HG03432 (cell line): ENCODE data around the gene ZNF575.
"Not testable (repeated sequence)": the region's sequence is repeated elsewhere in the genome, so short reads cannot be mapped to it uniquely, and the experiment has no call there.

Experiments
- ATAC-seq: cut with Tn5 transposase; IDR thresholded peaks from one replicate; pipeline ENCODE4 v1.9.1; 2021; ENCODE audit warnings: mild to moderate bottlenecking, moderate library complexity; ENCODE audit not compliant: unreplicated experiment

ZNF575 gene

DNA sequence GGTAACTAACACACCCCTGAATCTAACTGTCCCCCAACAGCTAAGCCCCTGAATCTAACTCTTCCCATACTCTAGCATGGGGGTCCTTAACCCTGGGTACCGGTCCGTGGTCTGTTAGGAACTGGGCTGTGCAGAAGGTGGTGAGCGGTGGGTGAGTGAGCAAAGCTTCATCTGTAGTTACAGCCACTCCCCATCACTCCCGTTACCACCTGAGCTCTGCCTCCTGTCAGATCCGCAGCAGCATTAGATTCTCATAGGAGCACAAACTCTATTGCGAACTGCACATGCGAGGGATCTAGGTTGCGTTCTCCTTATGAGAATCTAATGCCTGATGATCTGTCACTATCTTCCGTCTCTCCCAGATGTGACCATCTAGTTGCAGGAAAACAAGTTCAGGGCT, 22.3 kb upstream of the ZNF575 start:
- ATAC-seq = no peak

DNA sequence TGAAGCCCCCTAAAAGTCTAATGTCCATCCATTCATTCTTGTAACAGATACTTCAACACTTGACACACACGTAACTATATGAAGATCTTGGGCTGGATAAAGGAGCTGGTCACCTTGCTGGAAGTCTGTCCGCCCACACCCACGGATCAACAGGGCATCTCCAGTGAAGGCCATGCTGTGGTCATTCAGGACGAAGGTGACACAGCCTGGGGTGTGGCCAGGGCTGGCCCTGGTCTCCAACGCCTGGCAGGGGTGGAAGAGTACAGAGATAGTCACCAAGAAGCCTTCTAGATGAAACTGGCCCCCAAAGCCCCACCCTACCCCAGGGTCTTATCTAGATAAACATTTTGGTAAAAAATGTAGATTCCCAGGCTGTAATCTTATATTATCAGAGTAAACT, 21.7 kb upstream of the ZNF575 start:
- ATAC-seq = no peak

DNA sequence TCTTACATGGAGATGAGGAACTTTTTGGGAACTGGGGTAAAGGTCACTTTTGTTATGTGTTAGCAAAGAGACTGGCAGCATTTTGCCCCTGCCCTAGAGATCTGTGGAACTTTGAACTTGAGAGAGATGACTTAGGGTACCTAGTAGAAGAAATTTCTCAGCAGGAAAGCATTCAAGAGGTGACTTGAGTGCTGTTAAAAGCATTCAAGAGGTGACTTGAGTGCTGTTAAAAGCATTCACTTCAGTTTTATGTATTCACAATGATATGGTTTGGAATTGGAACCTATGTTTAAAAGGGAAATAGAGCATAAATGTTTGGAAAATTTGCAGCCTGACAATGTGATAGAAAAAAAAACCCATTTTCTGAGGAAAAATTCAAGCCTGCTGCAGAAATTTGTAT, 20.6 kb upstream of the ZNF575 start:
- not testable (repeated sequence) for ATAC-seq

DNA sequence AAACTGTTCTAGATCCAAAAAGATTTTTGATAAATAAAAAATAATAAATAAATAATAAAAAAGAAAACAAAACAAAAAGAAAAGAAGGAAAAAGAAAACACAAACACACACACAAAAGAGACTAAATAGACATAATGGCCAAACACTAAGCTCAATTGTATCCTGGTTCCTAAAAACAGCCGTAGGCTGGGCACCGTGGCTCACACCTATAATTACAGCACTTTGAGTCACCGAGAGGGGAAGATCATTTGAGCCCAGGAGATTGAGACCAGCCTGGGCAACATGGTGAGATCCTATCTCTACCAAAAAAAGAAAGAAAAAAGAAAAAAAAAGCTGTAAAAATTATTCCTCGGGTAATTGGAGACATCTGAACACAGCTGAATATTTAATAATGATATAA, 14.9 kb upstream of the ZNF575 start:
- no peak for ATAC-seq

DNA sequence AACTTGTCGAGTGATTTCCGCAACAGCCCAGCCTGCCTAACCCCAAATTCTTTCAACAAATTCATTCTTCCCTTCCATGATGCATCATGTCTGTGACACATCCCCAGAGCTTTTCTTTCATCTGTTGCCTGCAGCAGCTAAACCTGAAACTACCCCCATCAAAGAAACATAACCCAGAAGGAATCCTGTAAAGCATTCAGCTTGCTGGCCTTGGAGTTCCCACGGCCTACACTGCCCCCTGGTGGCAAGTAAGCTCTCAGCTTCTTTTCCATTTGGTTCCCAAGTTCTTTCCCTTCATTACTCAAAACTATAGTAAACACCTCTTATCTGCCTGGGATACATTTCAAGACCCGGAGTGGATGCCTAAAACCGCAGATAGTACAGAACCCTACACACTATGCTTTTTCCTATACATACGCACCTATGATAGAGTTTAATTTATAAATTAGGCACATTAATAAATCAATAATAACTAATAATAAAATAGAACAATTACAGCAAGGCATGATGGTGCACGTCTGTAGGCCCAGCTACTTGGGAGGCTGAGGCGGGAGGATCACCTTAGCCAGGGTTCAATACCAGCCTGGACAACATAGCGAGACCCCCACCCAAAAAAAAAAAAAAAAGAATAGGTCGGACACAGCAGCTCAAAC, 13.4 kb upstream of the ZNF575 start:
- ATAC-seq = no peak

GRCh38 chr19:43522929-43523328, 10.1 kb upstream of the ZNF575 start:
- no peak for ATAC-seq

DNA sequence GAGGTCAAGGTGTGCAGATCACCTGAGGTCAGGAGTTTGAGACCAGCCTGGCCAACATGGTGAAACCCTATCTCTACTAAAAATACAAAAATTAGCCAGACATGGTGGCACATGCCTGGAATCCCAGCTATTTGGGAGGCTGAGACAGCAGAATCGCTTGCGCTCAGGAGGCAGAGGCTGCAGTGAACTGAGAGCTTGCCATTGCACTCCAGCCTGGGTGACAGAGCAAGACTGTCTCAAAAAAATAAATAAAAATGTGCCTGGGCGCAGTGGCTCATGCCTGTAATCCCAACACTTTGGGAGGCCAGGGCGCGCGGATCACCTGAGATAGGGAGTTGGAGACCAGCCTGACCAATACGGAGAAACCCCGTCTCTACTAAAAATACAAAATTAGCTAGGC, 9.3 kb upstream of the ZNF575 start:
- not testable (repeated sequence) for ATAC-seq

GRCh38 chr19:43524922-43525835, 7.8 kb upstream of the ZNF575 start:
- peak; percentile 33 for ATAC-seq

GRCh38 chr19:43525836-43526771, 6.9 kb upstream of the ZNF575 start:
- ATAC-seq = no peak

DNA sequence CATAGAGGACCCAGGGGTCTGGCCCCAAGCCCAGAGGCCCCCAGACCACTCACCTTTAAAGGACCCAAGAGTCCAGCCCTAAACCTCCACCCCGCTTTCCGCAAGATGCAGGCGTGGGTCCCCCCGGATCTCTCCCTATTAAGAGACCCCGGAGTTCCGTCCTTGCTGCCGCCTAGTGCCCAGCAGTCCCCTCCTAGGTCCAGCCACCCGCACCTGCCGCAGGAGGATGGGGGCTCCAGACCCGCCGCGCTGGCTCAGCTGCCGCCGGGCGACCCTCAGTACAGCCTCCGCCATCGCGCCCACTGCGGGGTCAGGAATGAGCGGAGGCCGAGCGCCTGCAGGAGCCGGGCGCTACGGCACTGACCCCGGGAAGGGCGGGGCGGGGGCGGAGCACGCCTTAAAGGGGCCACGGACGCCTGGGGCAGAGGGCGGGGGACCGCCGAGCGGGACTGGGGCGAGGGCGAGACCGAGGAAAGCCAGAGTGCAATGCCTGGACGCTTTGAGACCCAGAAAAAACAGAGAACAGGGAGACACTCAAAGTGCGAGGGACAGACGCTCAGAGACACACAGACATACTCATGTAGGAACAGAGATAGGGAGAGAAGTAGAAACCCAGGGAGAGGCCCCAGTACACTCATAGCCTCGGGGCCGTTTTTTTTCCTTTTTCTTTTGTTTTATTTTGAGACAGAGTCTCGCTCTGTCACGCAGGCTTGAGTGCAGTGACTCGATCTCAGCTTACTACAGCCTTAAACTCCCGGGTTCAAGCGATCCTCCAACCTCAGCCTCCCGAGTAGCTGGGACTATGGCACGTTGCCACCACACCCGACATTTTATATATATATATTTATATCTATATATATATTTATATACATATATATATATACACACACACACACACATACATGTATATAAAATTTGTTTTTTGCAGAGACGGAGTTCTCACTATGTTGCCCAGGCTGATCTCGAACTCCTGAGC, 5.8 kb upstream of the ZNF575 start, which contains the start of gene ETHE1:
Gene ETHE1, minus strand, starts transcription at position 318 of the 976 bp plus-strand sequence. Its CDS starts 24 bp downstream, at position 294.
- peak; percentile 83 for ATAC-seq

DNA sequence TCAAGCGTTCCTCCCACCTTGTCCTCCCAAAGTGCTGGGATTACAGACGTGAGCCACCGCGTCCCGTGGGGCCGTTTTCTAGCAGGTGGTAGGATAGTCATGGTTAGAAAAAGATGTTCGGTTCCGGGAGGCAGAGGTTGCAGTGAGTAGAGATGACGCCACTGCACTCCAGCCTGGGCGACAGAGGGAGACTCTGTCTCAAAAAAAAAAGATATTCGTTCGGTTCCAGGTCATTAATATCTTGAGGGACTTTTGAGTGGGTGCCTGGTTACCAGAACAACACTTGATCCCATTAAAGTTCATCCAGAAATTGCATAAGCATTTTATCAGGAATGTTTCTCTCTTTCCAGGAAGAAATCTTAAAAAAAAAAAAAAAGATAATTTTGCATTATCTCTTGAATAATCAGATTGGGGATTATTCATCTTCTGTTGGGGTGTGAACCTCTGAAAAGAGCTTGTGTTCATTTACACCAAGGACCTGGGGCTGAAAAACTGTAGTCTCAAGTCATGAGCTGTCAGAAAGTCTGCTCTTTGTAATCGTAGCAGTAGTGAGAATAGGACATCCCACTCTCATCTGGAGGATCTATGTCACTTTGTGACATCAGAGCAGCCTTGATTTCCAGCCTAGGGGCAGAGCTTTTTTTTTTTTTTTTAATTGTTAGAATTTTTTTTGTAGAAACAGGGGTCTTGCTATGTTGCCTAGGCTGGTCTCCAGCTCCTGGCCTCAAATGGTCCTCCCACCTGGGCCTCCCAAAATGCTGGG, 4.9 kb upstream of the ZNF575 start:
- no peak for ATAC-seq

GRCh38 chr19:43532571-43532961, 422 bp upstream of the ZNF575 start:
- ATAC-seq = peak; percentile 26

DNA sequence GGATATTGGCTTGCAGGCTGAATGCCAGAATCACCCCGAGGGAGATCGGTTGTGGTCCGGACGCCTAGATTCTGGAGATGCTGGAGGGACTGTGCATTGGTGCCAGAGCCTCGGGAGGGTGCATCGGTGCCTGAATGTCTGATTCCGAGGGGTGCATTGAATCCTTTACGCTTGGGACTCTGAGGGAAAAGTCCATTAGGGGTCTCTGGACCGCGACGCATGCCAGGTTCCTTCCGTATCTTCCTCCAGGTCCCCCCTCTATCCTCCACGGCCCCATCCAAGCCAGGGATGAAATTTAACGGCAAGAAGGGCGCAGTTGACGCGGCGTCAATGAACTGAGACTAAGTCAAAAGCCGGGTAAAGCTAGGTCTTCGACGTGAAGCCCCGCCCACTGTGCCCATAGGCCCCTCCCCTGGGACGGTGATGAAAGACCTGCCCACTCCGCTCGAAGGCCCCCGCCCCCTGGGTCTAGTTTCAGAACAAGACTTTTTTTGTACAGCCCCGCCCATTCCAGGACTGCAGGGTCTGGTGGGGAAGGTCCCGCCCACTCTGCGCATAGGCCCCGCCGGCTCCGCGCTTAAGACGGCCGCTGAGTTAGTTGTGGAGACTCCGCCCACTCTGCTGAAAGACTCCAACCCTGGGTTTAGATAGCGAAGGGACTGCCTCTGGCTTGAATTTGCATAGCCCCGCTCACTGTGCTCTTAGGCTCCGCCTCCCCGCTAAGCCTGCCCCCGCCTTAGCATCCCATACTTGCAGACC, 737 bp downstream of the ZNF575 start:
- ATAC-seq = peak; percentile 63

DNA sequence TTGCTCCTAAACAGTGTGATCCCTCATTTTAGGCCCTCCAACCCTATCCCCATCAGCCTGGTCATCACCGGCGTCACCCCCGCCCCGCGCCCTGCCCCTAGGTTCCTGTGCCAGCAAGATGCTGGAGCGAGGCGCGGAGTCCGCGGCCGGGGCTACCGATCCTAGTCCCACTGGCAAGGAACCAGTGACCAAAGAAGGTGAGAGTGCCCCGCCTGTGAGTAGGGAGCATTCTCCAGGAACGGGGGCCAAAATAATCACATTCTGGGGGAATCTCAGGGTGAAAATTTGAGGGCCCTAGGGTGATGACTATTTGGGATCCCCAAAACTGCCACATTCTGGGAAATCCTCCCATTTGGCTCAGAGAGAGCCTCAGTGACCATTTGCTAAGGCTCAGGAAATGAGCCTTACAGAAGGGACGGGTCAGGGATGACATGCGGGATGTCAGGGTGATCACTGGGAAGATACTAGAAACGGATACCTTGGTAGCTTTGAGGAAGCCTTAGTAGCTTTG, 1.4 kb downstream of the ZNF575 start:
- ATAC-seq = no peak

- ATAC-seq = no peak
These were observed 2.1 kb downstream of the ZNF575 start for GRCh38 chr19:43534816-43535761.

DNA sequence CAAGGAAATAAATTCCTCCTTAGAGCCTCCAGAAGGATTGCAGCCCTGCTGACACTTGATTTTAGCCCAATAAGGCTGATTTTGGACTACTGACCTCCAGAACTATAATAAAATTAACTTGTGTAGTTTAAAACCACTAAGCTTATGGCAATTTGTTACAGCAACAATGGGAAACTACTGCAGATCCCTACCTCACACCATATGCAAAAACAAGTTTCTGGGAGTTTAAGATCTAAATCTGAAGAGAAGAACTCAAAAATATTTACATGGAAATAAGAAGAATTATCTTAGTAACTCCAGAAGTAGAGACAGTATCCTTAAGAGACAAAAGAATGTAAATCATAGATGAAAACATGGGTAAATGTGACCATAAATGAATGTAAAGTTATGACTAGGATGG, 5.9 kb downstream of the ZNF575 start:
- no peak for ATAC-seq

- no peak for ATAC-seq
These were observed 7.4 kb downstream of the ZNF575 start for GRCh38 chr19:43540381-43540780.
